GM12873 (cell line): ENCODE data around the gene SYTL4.

Experiments
- TF ChIP-seq, protein P1 (sequence below): IDR thresholded peaks from 2 replicates; pipeline ENCODE4 v1.5.1; 2012; ENCODE audit warnings: low read depth, mild to moderate bottlenecking, moderate library complexity, low read length, control low read depth; ENCODE audit not compliant: insufficient read depth; ENCODE audit errors: missing control alignments

Gene SYTL4

DNA sequence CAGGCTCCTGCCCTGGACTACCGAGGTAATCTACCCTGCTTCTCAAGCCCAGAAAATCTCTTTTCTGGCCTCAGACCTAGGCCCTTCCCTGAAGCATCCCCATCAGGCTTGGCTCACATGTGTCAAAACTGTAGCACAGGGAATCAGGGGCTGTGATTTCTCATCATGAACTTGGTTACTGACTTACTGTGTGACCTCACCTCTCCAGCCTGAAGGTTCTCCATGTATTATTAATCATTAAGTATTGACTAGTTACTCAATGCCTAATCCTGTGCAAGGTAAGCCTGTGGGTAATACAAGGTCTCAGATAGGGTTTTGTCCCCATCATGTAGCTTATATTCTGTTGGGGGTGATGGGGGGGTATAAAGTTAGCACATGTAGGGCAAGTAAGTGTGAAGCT, 81.1 kb downstream of the SYTL4 start:
- TF ChIP-seq, protein P1, sequence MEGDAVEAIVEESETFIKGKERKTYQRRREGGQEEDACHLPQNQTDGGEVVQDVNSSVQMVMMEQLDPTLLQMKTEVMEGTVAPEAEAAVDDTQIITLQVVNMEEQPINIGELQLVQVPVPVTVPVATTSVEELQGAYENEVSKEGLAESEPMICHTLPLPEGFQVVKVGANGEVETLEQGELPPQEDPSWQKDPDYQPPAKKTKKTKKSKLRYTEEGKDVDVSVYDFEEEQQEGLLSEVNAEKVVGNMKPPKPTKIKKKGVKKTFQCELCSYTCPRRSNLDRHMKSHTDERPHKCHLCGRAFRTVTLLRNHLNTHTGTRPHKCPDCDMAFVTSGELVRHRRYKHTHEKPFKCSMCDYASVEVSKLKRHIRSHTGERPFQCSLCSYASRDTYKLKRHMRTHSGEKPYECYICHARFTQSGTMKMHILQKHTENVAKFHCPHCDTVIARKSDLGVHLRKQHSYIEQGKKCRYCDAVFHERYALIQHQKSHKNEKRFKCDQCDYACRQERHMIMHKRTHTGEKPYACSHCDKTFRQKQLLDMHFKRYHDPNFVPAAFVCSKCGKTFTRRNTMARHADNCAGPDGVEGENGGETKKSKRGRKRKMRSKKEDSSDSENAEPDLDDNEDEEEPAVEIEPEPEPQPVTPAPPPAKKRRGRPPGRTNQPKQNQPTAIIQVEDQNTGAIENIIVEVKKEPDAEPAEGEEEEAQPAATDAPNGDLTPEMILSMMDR: no peak

GRCh38 chrX:100649550-100650356, 82.2 kb downstream of the SYTL4 start:
- TF ChIP-seq, protein P1: no peak

GRCh38 chrX:100648458-100649417, 83.2 kb downstream of the SYTL4 start:
- TF ChIP-seq, protein P1: no peak

- TF ChIP-seq, protein P1: no peak
Observed at GRCh38 chrX:100647739-100648138, 84.2 kb downstream of the SYTL4 start.

DNA sequence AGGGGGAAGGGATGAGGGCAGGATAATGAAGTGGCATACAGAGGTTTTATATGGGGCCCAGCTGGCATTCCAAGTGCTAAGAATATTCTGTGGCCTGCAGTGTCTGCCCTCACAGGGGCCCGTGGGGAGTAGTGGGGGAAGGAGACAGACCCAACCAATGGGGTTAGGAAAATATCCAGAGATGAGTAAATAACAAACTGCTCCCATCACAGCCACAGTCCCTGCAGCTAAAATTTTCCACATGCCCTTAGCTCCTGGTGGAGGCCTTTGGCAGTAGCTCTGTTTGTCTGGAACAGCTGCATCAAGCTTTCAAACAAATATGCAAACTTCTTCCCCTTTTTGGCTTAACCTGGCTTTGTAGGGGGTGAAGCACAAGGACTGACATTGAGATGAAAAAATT, 84.8 kb downstream of the SYTL4 start:
- TF ChIP-seq, protein P1: no peak

- TF ChIP-seq, protein P1: no peak
Observed at GRCh38 chrX:100645106-100645505, 86.8 kb downstream of the SYTL4 start.

DNA sequence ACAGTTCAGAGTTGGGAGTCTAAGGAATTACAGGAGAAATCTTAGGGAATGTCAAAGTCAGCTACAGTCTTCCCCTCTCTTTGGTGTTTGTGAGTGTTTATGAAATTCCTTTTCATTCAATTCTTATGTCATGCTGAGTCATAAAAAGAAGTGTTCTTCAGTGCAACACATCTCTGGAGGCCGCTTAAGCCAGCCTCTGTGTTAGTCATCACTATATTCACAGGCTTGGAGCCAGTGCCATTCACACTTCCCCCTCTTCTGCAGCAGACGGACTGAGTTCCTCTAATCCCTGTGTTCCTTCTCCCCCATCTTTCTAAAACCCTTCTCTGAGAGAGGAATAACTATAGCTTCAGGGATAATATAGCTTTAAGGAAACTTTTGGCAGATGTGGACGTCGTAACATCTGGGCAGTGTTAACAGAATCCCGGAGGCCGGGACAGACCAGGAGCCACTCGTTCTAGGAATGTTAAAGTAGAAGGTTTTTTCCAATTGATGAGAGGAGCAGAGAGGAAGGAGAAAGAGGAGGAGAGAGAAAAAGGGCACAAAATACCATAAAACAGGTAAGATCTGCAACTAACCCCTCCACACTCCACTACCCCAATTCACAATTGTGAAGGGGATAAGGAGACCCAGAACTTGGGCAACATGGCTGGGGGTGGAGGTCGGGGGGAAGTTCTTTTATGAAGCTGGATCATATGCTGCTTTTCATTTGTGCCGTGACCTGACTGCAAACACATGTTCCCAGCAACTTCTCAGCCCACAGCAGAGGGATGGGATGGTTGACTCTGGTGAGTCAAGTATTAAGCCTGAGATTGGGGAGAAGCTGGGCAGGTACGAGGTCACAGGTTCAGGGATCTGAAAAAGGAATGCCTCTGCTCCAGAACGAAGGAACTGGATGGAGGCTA, 87.7 kb downstream of the SYTL4 start, which contains the start of gene SRPX2:
SRPX2 (plus strand) TSS at position 244 of the 905 bp plus-strand sequence. CDS start 2,124 bp downstream, outside the sequence.
- TF ChIP-seq, protein P1: no peak
